Caco-2 (cell line): ENCODE data around the gene ATAT1. TPM values are rescaled to one million over a fixed set of nuclear protein-coding genes. Genes with fewer than 3 reads are reported as not detected.

ENCODE experiments used
- BruUV-seq: library from RNA; stranded (reverse); fragments of 400-500 nt; replicated peaks from 2 replicates; lab custom pipeline; 2021; lab: Mats Ljungman, UMichigan
- CTCF ChIA-PET: fragments of 300-600 bp; sonication (Branson Sonifier 250); formaldehyde crosslinking; loops from one replicate; lab custom pipeline; 2022; ENCODE audit warnings: antibody characterized with exemption; lab: Charles Lee
- POLR2A ChIA-PET: fragments of 300-600 bp; sonication (Branson Sonifier 250); formaldehyde crosslinking; loops from one replicate; lab custom pipeline; 2022; ENCODE audit warnings: antibody characterized with exemption; lab: Charles Lee
- DNase-seq, 2 experiments: peaks; one replicate each; pipeline versions ENCODE4 v3.0.0 to v3.0.0-alpha.2; 2020 to 2022
- H3K27me3 ChIP-seq: replicated peaks from 2 replicates; pipeline ENCODE4 v1.6.0; 2011; ENCODE audit warnings: low read length; ENCODE audit not compliant: control insufficient read depth, insufficient read depth
- H3K36me3 ChIP-seq: 2 replicates; pipeline ENCODE4 v1.5.1; 2011; ENCODE audit warnings: low read length; ENCODE audit not compliant: control insufficient read depth, insufficient read depth
- H3K4me1 ChIP-seq: fragments of 250-450 bp; sonication (Bioruptor Pico); 2 replicates; pipeline ENCODE4 v1.5.1; 2020; ENCODE audit warnings: mild to moderate bottlenecking
- H3K4me3 ChIP-seq: 2 replicates; pipeline ENCODE4 v1.5.1; 2011; ENCODE audit warnings: low read depth, mild to moderate bottlenecking, control low read depth, low read length
- H3K9me3 ChIP-seq: fragments of 250-450 bp; sonication (Bioruptor Pico); 2 replicates; pipeline ENCODE4 v1.5.1; 2020; ENCODE audit warnings: mild to moderate bottlenecking, moderate library complexity
- H3K27ac Mint-ChIP-seq: one replicate; pipeline ENCODE4 v1.8.0; 2022; ENCODE audit warnings: mixed read lengths; ENCODE audit not compliant: unreplicated experiment
- H3K27me3 Mint-ChIP-seq: one replicate; pipeline ENCODE4 v1.8.0; 2022; ENCODE audit warnings: mixed read lengths; ENCODE audit not compliant: insufficient read depth, unreplicated experiment
- H3K36me3 Mint-ChIP-seq: one replicate; pipeline ENCODE4 v1.8.0; 2022; ENCODE audit warnings: mild to moderate bottlenecking, mixed read lengths; ENCODE audit not compliant: insufficient read depth, unreplicated experiment
- H3K4me1 Mint-ChIP-seq: one replicate; pipeline ENCODE4 v1.8.0; 2022; ENCODE audit warnings: low read depth, mixed read lengths; ENCODE audit not compliant: unreplicated experiment
- H3K4me3 Mint-ChIP-seq: one replicate; pipeline ENCODE4 v1.8.0; 2022; ENCODE audit warnings: mild to moderate bottlenecking, moderate library complexity, mixed read lengths; ENCODE audit not compliant: unreplicated experiment
- H3K9me3 Mint-ChIP-seq: one replicate; pipeline ENCODE4 v1.8.0; 2022; ENCODE audit warnings: mixed read lengths; ENCODE audit not compliant: unreplicated experiment
- intact Hi-C: fragments of 100-400 bp; cut with micrococcal nuclease; formaldehyde crosslinking; loops from one replicate; pipeline ENCODE4 v1.10.0; 2022; ENCODE audit not compliant: unreplicated experiment
- total RNA-seq: library from RNA; stranded (reverse); gene quantifications from 2 replicates; pipeline ENCODE4 v1.2.3, GENCODE V29; 2022
- TF ChIP-seq, protein P1 (sequence below), 2 experiments: fragments of 200-600 bp in 1 of 2; IDR thresholded peaks; 1 replicate in 1 of 2; 2 replicates in 1 of 2; pipeline versions ENCODE4 v1.5.1 to v1.8.0; 2011 to 2022; ENCODE audit warnings: antibody characterized with exemption in 1 of 2, control low read depth in 1 of 2, inconsistent platforms in 1 of 2, low read depth in 1 of 2, low read length in 1 of 2, mild to moderate bottlenecking in 1 of 2, moderate library complexity in 1 of 2; ENCODE audit not compliant: insufficient read depth in 1 of 2, severe bottlenecking in 1 of 2, unreplicated experiment in 1 of 2

ATAT1 gene
- total RNA-seq, 1 experiment from 2014 or later: 17.9 TPM

DNA sequence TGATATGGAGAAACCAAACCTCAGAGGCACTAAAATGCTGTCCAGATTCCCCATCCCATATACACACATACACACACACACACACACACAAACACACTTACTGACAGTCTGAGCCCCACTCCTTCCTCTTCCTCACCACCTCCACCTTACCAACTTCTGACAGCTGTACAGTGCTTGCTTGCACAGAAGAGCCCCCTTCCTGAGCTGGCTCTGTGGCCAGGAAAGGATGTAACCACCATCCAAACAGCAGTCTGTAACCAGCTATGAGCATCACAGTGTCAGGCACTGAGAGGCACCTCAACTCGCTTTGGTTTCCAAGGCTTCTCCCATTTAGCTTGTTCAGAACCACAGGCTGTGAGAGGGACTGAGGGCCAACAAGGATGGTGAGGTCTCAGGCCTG is 14.4 kb downstream of the ATAT1 start:
- TF ChIP-seq, protein P1, sequence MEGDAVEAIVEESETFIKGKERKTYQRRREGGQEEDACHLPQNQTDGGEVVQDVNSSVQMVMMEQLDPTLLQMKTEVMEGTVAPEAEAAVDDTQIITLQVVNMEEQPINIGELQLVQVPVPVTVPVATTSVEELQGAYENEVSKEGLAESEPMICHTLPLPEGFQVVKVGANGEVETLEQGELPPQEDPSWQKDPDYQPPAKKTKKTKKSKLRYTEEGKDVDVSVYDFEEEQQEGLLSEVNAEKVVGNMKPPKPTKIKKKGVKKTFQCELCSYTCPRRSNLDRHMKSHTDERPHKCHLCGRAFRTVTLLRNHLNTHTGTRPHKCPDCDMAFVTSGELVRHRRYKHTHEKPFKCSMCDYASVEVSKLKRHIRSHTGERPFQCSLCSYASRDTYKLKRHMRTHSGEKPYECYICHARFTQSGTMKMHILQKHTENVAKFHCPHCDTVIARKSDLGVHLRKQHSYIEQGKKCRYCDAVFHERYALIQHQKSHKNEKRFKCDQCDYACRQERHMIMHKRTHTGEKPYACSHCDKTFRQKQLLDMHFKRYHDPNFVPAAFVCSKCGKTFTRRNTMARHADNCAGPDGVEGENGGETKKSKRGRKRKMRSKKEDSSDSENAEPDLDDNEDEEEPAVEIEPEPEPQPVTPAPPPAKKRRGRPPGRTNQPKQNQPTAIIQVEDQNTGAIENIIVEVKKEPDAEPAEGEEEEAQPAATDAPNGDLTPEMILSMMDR (IDR thresholded peaks at IDR 0.05; ENCODE audit: insufficient read depth in 1 of 2, low read depth in 1 of 2, low read length in 1 of 2, severe bottlenecking in 1 of 2, unreplicated experiment in 1 of 2): no peak
- Histone ChIP-seq H3K9me3 (no peaks in the 10 kb centered on the region), H3K4me1 (peaks cover 4% of the 10 kb centered on the region; the same call in 1 of the 2 replicates), H3K4me3 (no peak overlapping the region), H3K36me3 (peaks cover 3% of the 10 kb centered on the region), H3K27me3 (no peaks in the 10 kb centered on the region)
- H3K9me3 Mint-ChIP-seq: no peaks in the 10 kb centered on the region
- BruUV-seq: TSS peak; percentile 16
- intact Hi-C loops: no loop called here
- ChIA-PET POLR2A (interaction anchor here (0.6 to 1.3 kb wide), 3 partner anchors 26 to 1305 kb away, joined by 3 to 6 read pairs (median 4); partner anchors contain the start of gene CFB), CTCF (interaction anchor here (0.6 kb wide), 1 partner anchor 15 kb away, joined by 9 read pairs; no protein-coding TSS in a partner anchor)
- peaks cover 40% of the 10 kb centered on the region for H3K36me3 Mint-ChIP-seq
- H3K4me3 Mint-ChIP-seq: no peak overlapping the region
- H3K4me1 Mint-ChIP-seq: peaks cover 19% of the 10 kb centered on the region
- H3K27me3 Mint-ChIP-seq: no peaks in the 10 kb centered on the region
- peak overlapping the region; percentile 84 for H3K27ac Mint-ChIP-seq
- no peak for DNase-seq

DNA sequence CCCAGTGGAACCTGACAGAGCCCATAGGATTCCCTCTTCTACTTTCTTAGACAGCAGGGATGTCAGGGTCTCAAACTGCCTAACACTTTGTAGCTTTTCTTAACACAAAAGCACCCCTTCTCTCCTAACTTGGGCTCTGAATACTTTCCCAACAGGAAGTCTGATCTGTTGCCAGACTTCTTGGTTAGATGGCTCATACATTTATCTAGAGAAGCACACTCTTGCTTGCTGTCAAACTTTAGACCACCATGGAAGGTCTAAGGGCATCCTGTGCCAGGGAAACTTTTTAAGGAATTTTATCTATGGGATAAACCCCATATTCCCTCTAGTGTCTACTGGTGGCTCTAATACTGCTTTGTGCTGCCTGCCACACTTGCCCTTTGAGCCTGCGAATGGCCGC is 17.0 kb downstream of the ATAT1 start:
- no TSS peak for BruUV-seq
- intact Hi-C loops: no loop called here
- H3K36me3 Mint-ChIP-seq: peaks cover 53% of the 10 kb centered on the region

DNA sequence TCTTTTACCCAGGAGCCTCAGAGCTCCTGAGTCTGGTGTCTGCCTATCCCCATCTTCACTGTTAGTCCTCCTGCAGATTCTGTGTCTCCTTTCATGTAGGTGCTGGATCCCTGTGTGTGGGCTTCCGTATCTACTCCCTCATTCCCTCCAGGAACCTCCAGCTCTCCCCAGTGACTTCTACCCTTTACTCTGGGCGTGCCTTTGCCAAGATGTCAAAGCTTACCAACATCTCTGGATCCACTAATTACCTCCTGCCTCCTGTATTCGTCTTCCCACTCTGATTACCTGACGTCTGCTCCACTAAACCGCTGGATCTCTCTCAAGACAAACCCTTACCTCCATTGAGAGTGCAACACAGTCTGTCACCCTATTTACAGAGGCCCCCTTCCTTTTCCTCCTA is 18.1 kb downstream of the ATAT1 start:
- Mint-ChIP-seq H3K9me3 (no peaks in the 10 kb centered on the region), H3K27ac (no peak overlapping the region), H3K36me3 (peaks cover 53% of the 10 kb centered on the region), H3K27me3 (no peaks in the 10 kb centered on the region), H3K4me3 (no peak overlapping the region), H3K4me1 (peaks cover 25% of the 10 kb centered on the region)
- Histone ChIP-seq H3K36me3 (peaks cover 3% of the 10 kb centered on the region), H3K4me1 (peaks cover 4% of the 10 kb centered on the region; the same call in 1 of the 2 replicates), H3K4me3 (no peak overlapping the region), H3K9me3 (no peaks in the 10 kb centered on the region), H3K27me3 (no peaks in the 10 kb centered on the region)
- intact Hi-C loops: no loop called here
- no TSS peak for BruUV-seq
- ChIA-PET POLR2A (interaction anchor here (0.6 kb wide), 1 partner anchor 177 kb away, joined by 4 read pairs; no protein-coding TSS in a partner anchor), CTCF (interaction anchor here (0.6 kb wide), 1 partner anchor 487 kb away, joined by 7 read pairs; no protein-coding TSS in a partner anchor)
- no peak for DNase-seq
- TF ChIP-seq, protein P1 (IDR thresholded peaks at IDR 0.05; ENCODE audit: insufficient read depth in 1 of 2, low read depth in 1 of 2, low read length in 1 of 2, severe bottlenecking in 1 of 2, unreplicated experiment in 1 of 2): no peak

More for the DNA sequence above, 17.0 kb downstream of the ATAT1 start:
- ChIA-PET POLR2A (interaction anchor here (0.6 kb wide), 1 partner anchor 29 kb away, joined by 3 read pairs; no protein-coding TSS in a partner anchor), CTCF (no interaction called here)
- Histone ChIP-seq H3K27me3 (no peaks in the 10 kb centered on the region), H3K4me3 (no peak overlapping the region), H3K9me3 (no peaks in the 10 kb centered on the region), H3K4me1 (peaks cover 4% of the 10 kb centered on the region; the same call in 1 of the 2 replicates), H3K36me3 (peaks cover 3% of the 10 kb centered on the region)
- H3K27me3 Mint-ChIP-seq: no peaks in the 10 kb centered on the region
- no peaks in the 10 kb centered on the region for H3K9me3 Mint-ChIP-seq
- H3K4me1 Mint-ChIP-seq: peaks cover 25% of the 10 kb centered on the region
- H3K27ac Mint-ChIP-seq: peak overlapping the region; percentile 21
- DNase-seq: no peak
- H3K4me3 Mint-ChIP-seq: no peak overlapping the region
- TF ChIP-seq, protein P1 (IDR thresholded peaks at IDR 0.05; ENCODE audit: insufficient read depth in 1 of 2, low read depth in 1 of 2, low read length in 1 of 2, severe bottlenecking in 1 of 2, unreplicated experiment in 1 of 2): no peak
